ENCODE data around the gene FAM13A. TPM values are rescaled to one million over a fixed set of nuclear protein-coding genes. Genes with fewer than 3 reads are reported as not detected.

FAM13A gene
- total and polyA plus RNA-seq, 2 donors (not counting 3 experiments of a cell fraction or from before 2014, with no cell fraction given), result 3.3 to 10.5 TPM

GRCh38 chr4:88979276-88979675 lies 77.7 kb downstream of the FAM13A start:
- DNase-seq (ENCODE audit: low read depth, low spot score) (no peak), FAIRE-seq (no peak)
- no peaks in the 10 kb centered on the region for H3K4me1 ChIP-seq (ENCODE audit: control insufficient read depth, extremely low read depth, insufficient read depth, low read length)
- CTCF ChIA-PET, result interaction anchor here (1.0 to 1.4 kb wide), 3 partner anchors 10 to 30 kb away, joined by 3 read pairs; no protein-coding TSS in a partner anchor
- no peak overlapping the region for H3K4me2 ChIP-seq (ENCODE audit: insufficient read depth, low read length)
- no peaks in the 10 kb centered on the region for H3K79me2 ChIP-seq (ENCODE audit: control insufficient read depth, insufficient read depth, low read length)
- TF ChIP-seq JUN (IDR thresholded peaks at IDR 0.05; ENCODE audit: borderline replicate concordance, insufficient read depth, insufficient read length, low read depth) (no peak), POLR2A (IDR thresholded peaks at IDR 0.05; ENCODE audit: low read depth, low read length) (no peak), CTCF (IDR thresholded peaks at IDR 0.05; ENCODE audit: extremely low read depth in 1 of 2, insufficient read depth in 1 of 2, low read depth in 1 of 2, low read length in 2 of 2) (no peak), MAX (IDR thresholded peaks at IDR 0.05; ENCODE audit: insufficient read depth, insufficient read length) (no peak), GATA2 (IDR thresholded peaks at IDR 0.05; ENCODE audit: insufficient read depth, insufficient read length, low read depth, low read length) (no peak), MYC (IDR thresholded peaks at IDR 0.05; ENCODE audit: low read depth, low read length) (no peak), POLR2AphosphoS5 (IDR thresholded peaks at IDR 0.05; ENCODE audit: insufficient read depth, low read depth, low read length) (no peak), EZH2 (IDR thresholded peaks at IDR 0.05; ENCODE audit: borderline replicate concordance, low read depth, low read length, severe bottlenecking) (no peak), FOS (IDR thresholded peaks at IDR 0.05; ENCODE audit: borderline replicate concordance, insufficient read depth, low read length) (no peak)
- no peaks in the 10 kb centered on the region for H3K9me1 ChIP-seq (replicated peaks; ENCODE audit: control insufficient read depth, extremely low read depth, insufficient read depth, low read length)
- no peak overlapping the region for H3K9ac ChIP-seq (replicated peaks; ENCODE audit: extremely low read depth, insufficient read depth, low read length)
- POLR2A ChIA-PET, result no interaction called here
- H3K4me3 ChIP-seq (replicated peaks in 1 of 3; ENCODE audit: insufficient read depth in 1 of 3, low read depth in 1 of 3, low read length in 3 of 3), result no peak overlapping the region
- no peaks in the 10 kb centered on the region for H3K36me3 ChIP-seq (ENCODE audit: control insufficient read depth in 2 of 2, extremely low read depth in 1 of 2, insufficient read depth in 2 of 2, low read length in 2 of 2)
- dilution Hi-C loops (cut with MboI; ENCODE audit: extremely low pct_ligation_motif_present, low sequenced_read_pairs) (no loop called here), intact Hi-C loops (cut with micrococcal nuclease) (no loop called here)
- H3K27me3 ChIP-seq (ENCODE audit: control insufficient read depth in 2 of 2, insufficient read depth in 2 of 2, low read length in 2 of 2), result no peaks in the 10 kb centered on the region
- H4K20me1 ChIP-seq (replicated peaks; ENCODE audit: control insufficient read depth, extremely low read depth, insufficient read depth, low read length), result no peaks in the 10 kb centered on the region
- no TSS peak for BruUV-seq (replicated peaks)
- no peak overlapping the region for H2AFZ ChIP-seq (ENCODE audit: low read depth, low read length)
- no peak overlapping the region for H3K27ac ChIP-seq (ENCODE audit: insufficient read depth, low read depth, low read length)
- no peaks in the 10 kb centered on the region for H3K9me3 ChIP-seq (replicated peaks; ENCODE audit: control insufficient read depth, insufficient read depth, low read length)
